ENCODE results near the gene RAB3C.

DNA sequence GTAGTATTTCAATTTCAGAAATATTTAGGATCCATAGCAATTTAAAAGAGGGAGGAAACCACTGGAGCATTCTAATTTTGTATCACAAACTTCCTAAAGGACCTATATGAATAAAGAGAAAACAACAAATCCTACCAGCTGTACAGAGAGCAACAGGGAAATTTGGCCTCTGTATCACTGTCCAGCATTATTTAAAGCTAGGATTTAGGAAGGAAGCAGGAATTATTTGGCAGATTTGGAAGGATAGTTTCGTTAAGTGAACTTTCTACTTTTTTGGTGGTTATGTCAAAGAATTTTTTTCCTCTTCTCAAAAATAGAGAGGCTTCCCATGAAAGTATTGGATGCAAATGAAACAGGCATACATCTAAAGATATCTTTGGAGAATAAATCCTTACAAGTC, 269.7 kb downstream of the RAB3C start:
- TF ChIP-seq, protein P1, sequence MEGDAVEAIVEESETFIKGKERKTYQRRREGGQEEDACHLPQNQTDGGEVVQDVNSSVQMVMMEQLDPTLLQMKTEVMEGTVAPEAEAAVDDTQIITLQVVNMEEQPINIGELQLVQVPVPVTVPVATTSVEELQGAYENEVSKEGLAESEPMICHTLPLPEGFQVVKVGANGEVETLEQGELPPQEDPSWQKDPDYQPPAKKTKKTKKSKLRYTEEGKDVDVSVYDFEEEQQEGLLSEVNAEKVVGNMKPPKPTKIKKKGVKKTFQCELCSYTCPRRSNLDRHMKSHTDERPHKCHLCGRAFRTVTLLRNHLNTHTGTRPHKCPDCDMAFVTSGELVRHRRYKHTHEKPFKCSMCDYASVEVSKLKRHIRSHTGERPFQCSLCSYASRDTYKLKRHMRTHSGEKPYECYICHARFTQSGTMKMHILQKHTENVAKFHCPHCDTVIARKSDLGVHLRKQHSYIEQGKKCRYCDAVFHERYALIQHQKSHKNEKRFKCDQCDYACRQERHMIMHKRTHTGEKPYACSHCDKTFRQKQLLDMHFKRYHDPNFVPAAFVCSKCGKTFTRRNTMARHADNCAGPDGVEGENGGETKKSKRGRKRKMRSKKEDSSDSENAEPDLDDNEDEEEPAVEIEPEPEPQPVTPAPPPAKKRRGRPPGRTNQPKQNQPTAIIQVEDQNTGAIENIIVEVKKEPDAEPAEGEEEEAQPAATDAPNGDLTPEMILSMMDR (IDR thresholded peaks at IDR 0.05), result no peak
- TF ChIP-seq TCF7L2 (IDR thresholded peaks at IDR 0.05; ENCODE audit: low read depth, low read length) (no peak), SIN3A (IDR thresholded peaks at IDR 0.05; ENCODE audit: borderline replicate concordance, insufficient read depth, low read depth, low read length) (no peak), POLR2AphosphoS5 (IDR thresholded peaks at IDR 0.05; ENCODE audit: low read depth, low read length) (no peak)
- TF ChIP-seq, protein P2, sequence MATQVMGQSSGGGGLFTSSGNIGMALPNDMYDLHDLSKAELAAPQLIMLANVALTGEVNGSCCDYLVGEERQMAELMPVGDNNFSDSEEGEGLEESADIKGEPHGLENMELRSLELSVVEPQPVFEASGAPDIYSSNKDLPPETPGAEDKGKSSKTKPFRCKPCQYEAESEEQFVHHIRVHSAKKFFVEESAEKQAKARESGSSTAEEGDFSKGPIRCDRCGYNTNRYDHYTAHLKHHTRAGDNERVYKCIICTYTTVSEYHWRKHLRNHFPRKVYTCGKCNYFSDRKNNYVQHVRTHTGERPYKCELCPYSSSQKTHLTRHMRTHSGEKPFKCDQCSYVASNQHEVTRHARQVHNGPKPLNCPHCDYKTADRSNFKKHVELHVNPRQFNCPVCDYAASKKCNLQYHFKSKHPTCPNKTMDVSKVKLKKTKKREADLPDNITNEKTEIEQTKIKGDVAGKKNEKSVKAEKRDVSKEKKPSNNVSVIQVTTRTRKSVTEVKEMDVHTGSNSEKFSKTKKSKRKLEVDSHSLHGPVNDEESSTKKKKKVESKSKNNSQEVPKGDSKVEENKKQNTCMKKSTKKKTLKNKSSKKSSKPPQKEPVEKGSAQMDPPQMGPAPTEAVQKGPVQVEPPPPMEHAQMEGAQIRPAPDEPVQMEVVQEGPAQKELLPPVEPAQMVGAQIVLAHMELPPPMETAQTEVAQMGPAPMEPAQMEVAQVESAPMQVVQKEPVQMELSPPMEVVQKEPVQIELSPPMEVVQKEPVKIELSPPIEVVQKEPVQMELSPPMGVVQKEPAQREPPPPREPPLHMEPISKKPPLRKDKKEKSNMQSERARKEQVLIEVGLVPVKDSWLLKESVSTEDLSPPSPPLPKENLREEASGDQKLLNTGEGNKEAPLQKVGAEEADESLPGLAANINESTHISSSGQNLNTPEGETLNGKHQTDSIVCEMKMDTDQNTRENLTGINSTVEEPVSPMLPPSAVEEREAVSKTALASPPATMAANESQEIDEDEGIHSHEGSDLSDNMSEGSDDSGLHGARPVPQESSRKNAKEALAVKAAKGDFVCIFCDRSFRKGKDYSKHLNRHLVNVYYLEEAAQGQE (IDR thresholded peaks at IDR 0.05; ENCODE audit: insufficient read depth in 1 of 2, low read depth in 2 of 2, low read length in 1 of 2), result no peak

Data from Panc1 (cell line).